Measurements from ENCODE around the gene CCDC9. TPM values are rescaled to one million over a fixed set of nuclear protein-coding genes. Genes with fewer than 3 reads are reported as not detected.

Gene CCDC9
- total RNA-seq, 2 donors from 2014 or later, result 27.9 to 48.7 TPM

- Histone ChIP-seq H3K27me3 (replicated peaks; ENCODE audit: insufficient read depth) (no peaks in the 10 kb centered on the region), H3K4me1 (replicated peaks) (peaks cover 5% of the 10 kb centered on the region), H3K27ac (peak overlapping the region; percentile 97 to 98), H3K36me3 (peaks cover 3 to 14% of the 10 kb centered on the region in 2 donors), H3K4me3 (peak overlapping the region; percentile 58 to 65), H3K9me3 (no peaks in the 10 kb centered on the region)
- 30% methylated on average over 42 of the region's 42 CpGs for WGBS
- intact Hi-C loops (cut with DNase I), result no loop called here
- peak; percentile 37 for DNase-seq (ENCODE audit: low spot score)
- no peak for TF ChIP-seq POLR2AphosphoS5 (IDR thresholded peaks at IDR 0.05)
Measured at GRCh38 chr19:47272448-47273312, 16.4 kb downstream of the CCDC9 start.

GRCh38 chr19:47273313-47274070, 17.2 kb downstream of the CCDC9 start:
- TF ChIP-seq CTCF (IDR thresholded peaks at IDR 0.05), result no peak
- peak; percentile 96 for TF ChIP-seq POLR2A (IDR thresholded peaks at IDR 0.05)
- TF ChIP-seq POLR2AphosphoS5 (IDR thresholded peaks at IDR 0.05), result peak; percentile 95
- intact Hi-C loops (cut with DNase I), result no loop called here
- 0% methylated on average over 53 of the region's 54 CpGs for WGBS
- peaks cover 5% of the 10 kb centered on the region for H3K4me1 ChIP-seq (replicated peaks)
- DNase-seq (ENCODE audit: low spot score), result peak; percentile 93
- H3K27ac ChIP-seq, result peak overlapping the region; percentile 97 to 98
- H3K9me3 ChIP-seq, result no peaks in the 10 kb centered on the region
- H3K4me3 ChIP-seq, result peak overlapping the region; percentile 58 to 65
- H3K27me3 ChIP-seq (replicated peaks; ENCODE audit: insufficient read depth), result no peaks in the 10 kb centered on the region
- peaks cover 0 to 14% of the 10 kb centered on the region in 2 donors for H3K36me3 ChIP-seq

GRCh38 chr19:47274071-47274890, 18.0 kb downstream of the CCDC9 start, which contains the start of gene INAFM1:
TSS of gene INAFM1 (plus strand) at chr19:47274885. CDS start at chr19:47274920, 35 bp downstream.
- Histone ChIP-seq H3K9me3 (no peaks in the 10 kb centered on the region), H3K36me3 (peaks cover 0 to 14% of the 10 kb centered on the region in 2 donors), H3K27me3 (replicated peaks; ENCODE audit: insufficient read depth) (no peaks in the 10 kb centered on the region), H3K4me1 (replicated peaks) (peaks cover 5% of the 10 kb centered on the region), H3K27ac (peak within 1 kb of the TSS; percentile 97 to 98), H3K4me3 (peak within 1 kb of the TSS; percentile 58 to 65)
- TF ChIP-seq POLR2AphosphoS5 (IDR thresholded peaks at IDR 0.05) (peak; percentile 82), POLR2A (IDR thresholded peaks at IDR 0.05) (peak; percentile 79), CTCF (IDR thresholded peaks at IDR 0.05) (no peak)
- DNase-seq (ENCODE audit: low spot score), result peak; percentile 99
- under 1% methylated on average over 61 of the region's 72 CpGs for WGBS
- intact Hi-C loops (cut with DNase I), result no loop called here

- Histone ChIP-seq H3K9me3 (no peaks in the 10 kb centered on the region), H3K27ac (peak overlapping the region; percentile 65 to 98), H3K4me3 (peak overlapping the region; percentile 58 to 65), H3K27me3 (replicated peaks; ENCODE audit: insufficient read depth) (no peaks in the 10 kb centered on the region), H3K36me3 (peaks cover 0 to 11% of the 10 kb centered on the region in 2 donors), H3K4me1 (replicated peaks) (peaks cover 5% of the 10 kb centered on the region)
- TF ChIP-seq POLR2AphosphoS5 (IDR thresholded peaks at IDR 0.05) (no peak), POLR2A (IDR thresholded peaks at IDR 0.05) (no peak)
- DNase-seq (ENCODE audit: low spot score), result no peak
- intact Hi-C loops (cut with DNase I), result no loop called here
- 9% methylated on average over 46 of the region's 82 CpGs for WGBS
Measured at GRCh38 chr19:47274891-47275761, 18.8 kb downstream of the CCDC9 start.

Measured in prostate gland (tissue), 2 donors.